GM18870 (cell line): ENCODE results near the gene GABRG2.

Experiments
- ATAC-seq: cut with Tn5 transposase; IDR thresholded peaks from one replicate; pipeline ENCODE4 v1.9.1; 2021; ENCODE audit warnings: moderate library complexity; ENCODE audit not compliant: unreplicated experiment

The GABRG2 gene

GRCh38 chr5:162189719-162190118 lies 122.1 kb downstream of the GABRG2 start:
- no peak for ATAC-seq

DNA sequence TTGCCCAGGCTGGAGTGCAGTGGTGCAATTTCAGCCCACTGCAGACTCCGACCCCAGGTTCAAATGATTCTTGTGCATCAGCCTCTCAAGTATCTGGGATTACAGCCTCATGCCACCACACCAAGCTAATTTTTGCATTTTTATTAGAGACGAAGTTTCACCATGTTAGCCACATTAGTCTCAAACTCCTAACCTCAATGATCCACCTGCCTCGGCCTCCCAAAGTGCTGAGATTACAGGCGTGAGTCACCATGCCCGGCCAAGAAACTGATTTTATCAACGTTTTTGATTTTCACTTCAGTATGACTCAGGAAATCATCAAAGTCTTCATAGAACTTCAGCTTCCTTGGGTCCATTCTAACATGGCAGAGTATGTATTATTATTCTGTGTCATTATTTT lies 125.4 kb downstream of the GABRG2 start:
- ATAC-seq: no peak

DNA sequence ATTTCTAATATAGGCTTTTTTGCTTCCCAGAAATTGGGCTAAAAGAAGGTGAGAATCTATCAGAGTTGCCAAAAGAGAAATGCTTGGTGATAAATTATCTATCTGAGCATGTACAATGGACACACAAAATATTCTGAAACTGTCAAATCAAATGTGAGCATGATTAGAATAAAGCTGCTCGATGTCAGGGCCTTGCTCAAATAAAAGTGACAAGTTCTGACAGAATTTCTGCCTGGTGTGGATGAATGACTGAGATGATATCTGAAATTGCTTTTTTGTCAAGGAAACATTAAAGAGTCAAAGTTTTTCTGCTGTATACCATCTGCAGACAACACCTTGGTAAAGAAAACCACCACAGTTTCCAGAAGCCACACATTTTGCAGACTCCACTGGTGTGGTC lies 128.8 kb downstream of the GABRG2 start:
- no peak for ATAC-seq

- no peak for ATAC-seq
Measured at GRCh38 chr5:162202285-162202880, 134.8 kb downstream of the GABRG2 start.
